Endothelial cell of umbilical vein (primary cell): ENCODE data around the gene TEX101. TPM values are rescaled to one million over a fixed set of nuclear protein-coding genes. Genes with fewer than 3 reads are reported as not detected.

Source experiments
- BruUV-seq: library from RNA; stranded (reverse); fragments of 400-500 nt; replicated peaks from 2 replicates; lab custom pipeline; 2021; lab: Mats Ljungman, UMichigan
- CTCF ChIA-PET: fragments of 300-600, 350-600 bp; sonication (Branson Sonifier 250); formaldehyde crosslinking; loops from one replicate; lab custom pipeline; 2021; ENCODE audit warnings: antibody characterized with exemption, inconsistent platforms; lab: Charles Lee
- POLR2A ChIA-PET: fragments of 300-600, 350-600 bp; sonication (Branson Sonifier 250); formaldehyde crosslinking; loops from one replicate; lab custom pipeline; 2021; ENCODE audit warnings: antibody characterized with exemption, inconsistent platforms; lab: Charles Lee
- DNase-seq: peaks from one replicate; pipeline ENCODE4 v3.0.0-alpha.2; 2011; ENCODE audit warnings: low read depth, low spot score
- FAIRE-seq: peaks from 2 replicates; lab custom pipeline; 2011; peaks lifted over from hg19 to GRCh38; lab: Jason Lieb, UNC
- H2AFZ ChIP-seq: 2 replicates; pipeline ENCODE4 v1.6.0; 2012; ENCODE audit warnings: low read depth, low read length, control low read depth, inconsistent platforms
- H3K27ac ChIP-seq: 2 replicates; pipeline ENCODE4 v1.5.1; 2011; ENCODE audit warnings: low read depth, mild to moderate bottlenecking, control low read depth, low read length, moderate library complexity; ENCODE audit not compliant: insufficient read depth
- H3K27me3 ChIP-seq, 2 experiments: 2 replicates each; pipeline versions ENCODE4 v1.6.0 to v1.6.1; 2011; ENCODE audit warnings: low read length in 2 of 2, mixed read lengths in 1 of 2; ENCODE audit not compliant: control insufficient read depth in 2 of 2, insufficient read depth in 2 of 2
- H3K36me3 ChIP-seq, 2 experiments: 2 replicates in 1 of 2; 3 replicates in 1 of 2; pipeline ENCODE4 v1.5.1; 2011; ENCODE audit warnings: low read length in 2 of 2, mild to moderate bottlenecking in 1 of 2, moderate library complexity in 1 of 2; ENCODE audit not compliant: control insufficient read depth in 2 of 2, insufficient read depth in 2 of 2; ENCODE audit errors: extremely low read depth in 1 of 2
- H3K4me1 ChIP-seq: 3 replicates; pipeline ENCODE4 v1.5.1; 2011; ENCODE audit warnings: mild to moderate bottlenecking, low read length; ENCODE audit not compliant: control insufficient read depth, insufficient read depth; ENCODE audit errors: extremely low read depth
- H3K4me2 ChIP-seq: 2 replicates; pipeline ENCODE4 v1.6.1; 2011; ENCODE audit warnings: low read length, control low read depth, mixed read lengths; ENCODE audit not compliant: insufficient read depth
- H3K4me3 ChIP-seq, 3 experiments: fragments of 200-600 bp in 1 of 3; sonication (generic), shearing (Covaris generic) in 1 of 3; replicated peaks in 1 of 3; 2 replicates each; pipeline ENCODE4 v1.5.1; 2011 to 2016; ENCODE audit warnings: control low read depth in 3 of 3, low read length in 3 of 3, mild to moderate bottlenecking in 2 of 3, inconsistent platforms in 1 of 3, low read depth in 1 of 3, moderate library complexity in 1 of 3; ENCODE audit not compliant: insufficient read depth in 1 of 3
- H3K79me2 ChIP-seq: 2 replicates; pipeline ENCODE4 v1.6.0; 2012; ENCODE audit warnings: low read length, inconsistent platforms; ENCODE audit not compliant: control insufficient read depth, insufficient read depth
- H3K9ac ChIP-seq: replicated peaks from 2 replicates; pipeline ENCODE3; 2011; ENCODE audit warnings: low read length, control low read depth; ENCODE audit not compliant: insufficient read depth; ENCODE audit errors: extremely low read depth
- H3K9me1 ChIP-seq: replicated peaks from 3 replicates; pipeline ENCODE4 v1.6.0; 2011; ENCODE audit warnings: mild to moderate bottlenecking, low read length; ENCODE audit not compliant: control insufficient read depth, insufficient read depth; ENCODE audit errors: extremely low read depth
- H3K9me3 ChIP-seq: replicated peaks from 2 replicates; pipeline ENCODE4 v1.5.1; 2012; ENCODE audit warnings: low read length, inconsistent platforms; ENCODE audit not compliant: control insufficient read depth, insufficient read depth
- H4K20me1 ChIP-seq: replicated peaks from 2 replicates; pipeline ENCODE3; 2011; ENCODE audit warnings: mild to moderate bottlenecking, low read length; ENCODE audit not compliant: control insufficient read depth, insufficient read depth; ENCODE audit errors: extremely low read depth
- POLR2A ChIP-seq: IDR thresholded peaks from 2 replicates; pipeline ENCODE4 v1.6.1; 2012; ENCODE audit warnings: low read depth, mild to moderate bottlenecking, control low read depth, low read length
- dilution Hi-C: fragments of 300-500 bp; cut with MboI; formaldehyde crosslinking; loops from one replicate; pipeline ENCODE4 v1.15.0; 2019; ENCODE audit warnings: low sequenced_read_pairs; ENCODE audit not compliant: extremely low pct_ligation_motif_present
- intact Hi-C: fragments of 100-400 bp; cut with micrococcal nuclease; formaldehyde crosslinking; loops from one replicate; pipeline ENCODE4 v1.10.0; 2022
- polyA plus RNA-seq, 4 experiments: library from polyadenylated mRNA; depleted of rRNA in 3 of 4; stranded (reverse) in 3 of 4; unstranded in 1 of 4; fragments of >200 nt; gene quantifications; 2 replicates each; pipeline versions ENCODE4 v1.2.1 to v1.2.3, GENCODE V29; 2011 to 2012; ENCODE audit warnings: missing spikeins in 1 of 4
- total RNA-seq: library from RNA; stranded (reverse); gene quantifications from 2 replicates; pipeline ENCODE4 v1.2.3, GENCODE V29; 2021
- TF ChIP-seq, protein P1 (sequence below), 2 donors: IDR thresholded peaks; 1 replicate in 1 of 2; 2 replicates in 1 of 2; pipeline ENCODE4 v1.5.1; 2011; ENCODE audit warnings: low read length in 2 of 2, mild to moderate bottlenecking in 2 of 2, moderate library complexity in 2 of 2, control low read depth in 1 of 2, inconsistent platforms in 1 of 2, low read depth in 1 of 2; ENCODE audit not compliant: insufficient read depth in 1 of 2; ENCODE audit errors: extremely low read depth in 1 of 2

TEX101 gene
- total and polyA plus RNA-seq, 2 donors (not counting 3 experiments of a cell fraction or from before 2014, with no cell fraction given), result not detected

DNA sequence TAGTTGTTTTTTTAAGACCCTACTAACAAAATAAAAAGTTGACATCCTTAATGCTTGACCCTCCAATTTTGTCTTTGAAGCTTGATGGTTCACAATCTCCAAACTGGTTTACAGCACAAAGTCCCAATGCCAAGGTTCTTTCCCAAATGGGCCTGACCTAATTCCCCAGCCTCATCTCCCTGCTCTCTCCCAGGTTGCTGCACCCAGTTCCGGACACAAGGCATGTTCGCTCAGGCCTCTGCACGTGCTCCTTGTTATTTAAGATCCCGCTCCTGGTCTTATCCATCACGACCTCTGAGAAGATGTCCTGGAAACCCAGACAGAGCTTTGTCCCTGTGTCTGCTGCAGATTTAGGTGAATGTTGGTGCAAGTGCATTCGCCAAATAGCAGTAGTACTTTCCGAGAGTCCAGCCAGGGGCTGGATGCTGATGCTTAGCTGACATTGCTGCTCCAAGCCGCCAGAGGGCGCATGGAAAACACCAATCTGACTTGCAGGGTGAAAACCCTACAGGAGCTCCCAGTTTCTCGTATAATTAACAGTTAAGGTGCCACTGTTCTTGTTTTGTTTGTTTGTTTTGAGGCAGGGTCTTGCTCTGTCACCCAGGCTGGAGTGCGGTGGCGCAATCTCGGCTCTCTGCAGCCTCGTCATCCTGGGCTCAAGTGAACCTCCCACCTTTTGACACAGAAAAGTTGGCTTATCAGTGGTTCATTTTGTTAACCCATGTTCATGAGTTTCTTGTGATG, 32.2 kb downstream of the TEX101 start:
- no TSS peak for BruUV-seq
- dilution Hi-C loops, result no loop called here
- H3K36me3 ChIP-seq, result no peaks in the 10 kb centered on the region

More for the DNA sequence above, 32.2 kb downstream of the TEX101 start:
- POLR2A ChIA-PET, result interaction anchor here (0.7 kb wide), 1 partner anchor 73 kb away, joined by 3 read pairs; no protein-coding TSS in a partner anchor
- DNase-seq, result peak; percentile 65
- Histone ChIP-seq H3K4me2 (no peak overlapping the region), H3K4me3 (no peak overlapping the region), H3K9me1 (no peaks in the 10 kb centered on the region), H3K79me2 (no peaks in the 10 kb centered on the region), H3K9me3 (no peaks in the 10 kb centered on the region), H3K9ac (no peak overlapping the region), H3K4me1 (no peaks in the 10 kb centered on the region), H3K27me3 (no peaks in the 10 kb centered on the region), H4K20me1 (no peaks in the 10 kb centered on the region), H3K27ac (no peak overlapping the region), H2AFZ (no peak overlapping the region)
- peak; percentile 92 for FAIRE-seq
- intact Hi-C loops, result loop anchor here (1.0 to 5.0 kb wide), 5 partner anchors 57 to 360 kb away; partner anchors contain the start of gene PHLDB3
- TF ChIP-seq, protein P1, sequence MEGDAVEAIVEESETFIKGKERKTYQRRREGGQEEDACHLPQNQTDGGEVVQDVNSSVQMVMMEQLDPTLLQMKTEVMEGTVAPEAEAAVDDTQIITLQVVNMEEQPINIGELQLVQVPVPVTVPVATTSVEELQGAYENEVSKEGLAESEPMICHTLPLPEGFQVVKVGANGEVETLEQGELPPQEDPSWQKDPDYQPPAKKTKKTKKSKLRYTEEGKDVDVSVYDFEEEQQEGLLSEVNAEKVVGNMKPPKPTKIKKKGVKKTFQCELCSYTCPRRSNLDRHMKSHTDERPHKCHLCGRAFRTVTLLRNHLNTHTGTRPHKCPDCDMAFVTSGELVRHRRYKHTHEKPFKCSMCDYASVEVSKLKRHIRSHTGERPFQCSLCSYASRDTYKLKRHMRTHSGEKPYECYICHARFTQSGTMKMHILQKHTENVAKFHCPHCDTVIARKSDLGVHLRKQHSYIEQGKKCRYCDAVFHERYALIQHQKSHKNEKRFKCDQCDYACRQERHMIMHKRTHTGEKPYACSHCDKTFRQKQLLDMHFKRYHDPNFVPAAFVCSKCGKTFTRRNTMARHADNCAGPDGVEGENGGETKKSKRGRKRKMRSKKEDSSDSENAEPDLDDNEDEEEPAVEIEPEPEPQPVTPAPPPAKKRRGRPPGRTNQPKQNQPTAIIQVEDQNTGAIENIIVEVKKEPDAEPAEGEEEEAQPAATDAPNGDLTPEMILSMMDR (IDR thresholded peaks at IDR 0.05; ENCODE audit: extremely low read depth in 1 of 2, insufficient read depth in 1 of 2, low read depth in 1 of 2, low read length in 2 of 2), result peak; percentile 79 to 88
- TF ChIP-seq POLR2A, result no peak
- CTCF ChIA-PET, result interaction anchor here (0.7 to 6.6 kb wide), 38 partner anchors 8 to 1008 kb away, joined by 3 to 833 read pairs (median 8); partner anchors contain the start of genes IRGQ, PHLDB3, ZNF575 and ZNF576
